Cardiac septum (tissue), 1 donor: ENCODE data around the gene SELP. TPM values are rescaled to one million over a fixed set of nuclear protein-coding genes. Genes with fewer than 3 reads are reported as not detected.

Experiments used
- DNase-seq: peaks from one replicate; pipeline ENCODE4 v3.0.0-alpha.2; 2020; ENCODE audit warnings: low spot score
- intact Hi-C: fragments of 100-400 bp; cut with DNase I; formaldehyde crosslinking; loops from one replicate; pipeline ENCODE4 v1.14.0; 2022
- total RNA-seq: library from RNA; stranded (reverse); fragmentation: NEBNext Ultra II Directional; extraction: Animal tissue kit (Norgen Biotek cat#: 25700); gene quantifications from one replicate; pipeline ENCODE4 v1.2.1, GENCODE V29; 2021
- donor health status: DM: no; HTN: no; CAD: no.

SELP gene
- total RNA-seq, 1 donor from 2014 or later = 10.6 TPM

DNA sequence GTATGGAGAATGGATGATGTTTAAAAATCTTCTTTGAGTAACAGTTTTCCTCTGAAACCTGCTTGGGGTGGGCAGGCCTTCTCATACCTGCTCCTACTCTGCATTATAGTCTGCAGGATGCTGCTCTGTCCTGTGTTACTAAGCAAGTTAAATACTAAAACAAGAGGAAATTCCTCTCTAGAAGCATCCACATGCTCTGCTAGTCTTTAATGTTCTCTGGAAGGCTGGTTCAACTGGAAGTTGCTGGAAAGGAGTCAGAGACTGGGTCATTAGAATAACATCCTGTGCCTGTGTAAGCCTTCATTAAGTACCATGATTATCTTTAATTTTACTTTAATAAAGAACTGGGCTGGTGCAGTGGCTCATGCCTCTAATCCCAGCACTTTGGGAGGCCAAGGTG is 5.8 kb downstream of the SELP start:
- intact Hi-C loops = no loop called here
- no peak for DNase-seq

- DNase-seq = no peak
- intact Hi-C loops = no loop called here
Measured at GRCh38 chr1:169623132-169623926, 6.6 kb downstream of the SELP start.

GRCh38 chr1:169620565-169620964 is 9.4 kb downstream of the SELP start:
- intact Hi-C loops = no loop called here

GRCh38 chr1:169618367-169618766 is 11.6 kb downstream of the SELP start:
- no peak for DNase-seq
- intact Hi-C loops = no loop called here

More at GRCh38 chr1:169620565-169620964, 9.4 kb downstream of the SELP start:
- no peak for DNase-seq

DNA sequence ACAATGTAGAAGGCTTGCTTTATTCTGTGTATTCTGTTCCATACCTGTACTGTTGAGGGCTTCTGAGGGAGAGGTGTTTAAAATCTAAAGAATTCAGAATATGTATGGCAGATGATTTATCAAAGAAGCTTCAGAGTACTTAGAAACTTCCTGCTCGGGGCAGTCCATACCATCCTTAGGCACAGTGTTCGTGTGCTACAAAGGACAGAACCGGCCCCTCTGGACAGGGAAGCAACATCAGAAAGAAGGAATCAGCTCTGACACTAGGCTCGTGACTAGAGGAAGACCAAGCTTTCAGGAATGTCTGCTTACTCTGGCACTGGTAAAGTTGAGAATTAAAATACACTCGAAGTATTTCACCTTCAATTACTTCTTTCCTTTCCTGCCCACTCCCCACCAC is 14.1 kb downstream of the SELP start:
- intact Hi-C loops = no loop called here
- no peak for DNase-seq

- no peak for DNase-seq
- intact Hi-C loops = no loop called here
Measured at GRCh38 chr1:169610858-169611257, 19.1 kb downstream of the SELP start.

DNA sequence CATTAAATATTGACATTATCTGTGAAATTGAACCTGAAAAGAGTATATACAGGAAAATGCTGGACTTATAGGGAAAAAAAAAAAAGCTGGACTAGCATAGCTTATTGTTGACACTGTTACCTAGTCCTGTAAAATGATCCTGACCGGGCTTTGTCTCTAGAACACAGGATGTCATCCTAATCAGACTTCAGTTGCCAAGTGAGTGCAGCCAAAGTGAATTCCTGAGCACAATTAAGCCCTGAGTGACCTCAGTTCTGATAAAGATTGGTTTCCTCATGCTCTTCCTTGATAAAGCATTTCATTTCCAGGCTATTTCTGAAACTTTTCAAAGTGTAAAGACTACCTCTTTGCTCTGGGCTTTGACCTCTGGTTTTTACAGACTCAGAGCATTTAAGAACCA is 19.8 kb downstream of the SELP start:
- DNase-seq = no peak
- intact Hi-C loops = no loop called here

DNA sequence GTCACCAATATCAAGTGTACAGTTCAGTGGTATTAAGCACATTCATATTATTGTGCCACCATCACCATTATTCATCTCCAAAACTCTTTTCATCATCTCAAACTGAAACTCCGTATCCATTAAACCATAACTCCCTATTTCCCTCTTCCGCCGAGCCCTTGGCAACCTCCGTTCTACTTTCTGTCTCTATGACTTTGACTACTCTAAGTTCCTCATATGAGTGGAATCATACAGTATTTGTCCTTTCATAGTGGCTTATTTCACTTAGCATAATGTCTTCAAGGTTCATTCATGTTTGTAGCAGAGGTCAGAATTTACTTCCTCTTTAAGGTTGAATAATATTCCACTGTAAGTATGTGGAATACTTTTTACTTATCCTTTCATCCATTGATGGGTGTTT is 21.7 kb downstream of the SELP start:
- intact Hi-C loops = no loop called here
- no peak for DNase-seq

- intact Hi-C loops = loop anchor here (5.0 kb wide), 1 partner anchor 107 kb away; the partner anchor contains the start of gene SELL
- DNase-seq = peak; percentile 86
Measured at GRCh38 chr1:169604781-169605560, 25.0 kb downstream of the SELP start.

- intact Hi-C loops = loop anchor here (2.0 to 5.0 kb wide), 2 partner anchors 111 to 208 kb away; partner anchors contain the start of gene SELL
- DNase-seq = no peak
Measured at GRCh38 chr1:169601096-169601881, 28.6 kb downstream of the SELP start.

- no peak for DNase-seq
- intact Hi-C loops = no loop called here
Measured at GRCh38 chr1:169595764-169596711, 33.9 kb downstream of the SELP start.

DNA sequence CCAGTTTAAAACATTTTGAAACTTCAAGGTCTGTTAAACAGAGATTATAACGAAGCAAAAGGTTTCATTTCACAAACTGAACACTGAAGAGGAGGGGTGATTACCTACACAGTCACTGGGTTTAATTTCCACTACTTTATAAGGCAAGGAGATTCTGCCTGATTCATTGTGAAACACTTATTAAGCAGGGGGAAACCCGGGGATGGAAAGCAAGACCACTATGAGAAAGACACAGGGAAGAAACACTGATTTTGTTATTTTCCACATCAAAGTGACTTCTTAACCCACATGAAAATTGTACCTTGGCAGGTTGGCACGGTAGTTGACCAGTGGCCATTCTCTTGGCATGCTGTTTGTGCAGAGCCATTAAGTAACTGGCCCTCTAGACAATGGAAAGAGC is 35.5 kb downstream of the SELP start:
- intact Hi-C loops = no loop called here
- DNase-seq = no peak

- intact Hi-C loops = no loop called here
- no peak for DNase-seq
Measured at GRCh38 chr1:169590932-169591331, 39.0 kb downstream of the SELP start.

DNA sequence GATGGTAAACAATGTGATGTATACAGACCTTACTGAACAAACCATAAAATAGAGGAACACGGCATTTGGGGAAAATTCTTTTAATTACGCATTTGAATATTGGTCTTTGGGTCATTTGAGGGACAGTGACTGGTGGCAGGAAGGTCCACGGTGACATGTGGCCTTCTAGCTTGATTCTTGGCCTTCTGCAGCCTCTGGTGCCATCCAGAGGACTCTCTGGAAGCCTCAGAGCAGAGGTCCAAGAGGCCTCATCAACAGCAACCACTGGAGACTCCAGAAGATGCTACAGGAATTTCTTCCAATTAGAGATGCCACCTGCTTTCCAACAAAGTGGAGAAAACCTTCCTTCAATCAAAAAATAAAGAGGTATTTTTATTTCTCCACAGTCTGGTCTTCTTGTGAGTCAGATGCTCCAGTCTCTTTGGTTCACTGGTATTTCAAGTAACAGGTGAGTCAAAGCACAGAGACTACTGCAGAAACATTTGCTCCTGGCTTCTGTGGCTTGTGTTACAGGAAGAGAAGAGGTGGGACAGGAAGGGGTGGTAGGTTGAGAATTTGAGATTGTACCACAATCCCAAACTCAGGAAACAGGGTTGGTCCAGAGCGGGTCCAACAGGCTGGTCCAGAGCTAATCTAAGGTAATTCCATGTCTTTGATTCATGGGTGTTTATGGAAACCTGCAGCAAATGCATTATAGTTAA is 41.0 kb downstream of the SELP start:
- no peak for DNase-seq
- intact Hi-C loops = no loop called here

DNA sequence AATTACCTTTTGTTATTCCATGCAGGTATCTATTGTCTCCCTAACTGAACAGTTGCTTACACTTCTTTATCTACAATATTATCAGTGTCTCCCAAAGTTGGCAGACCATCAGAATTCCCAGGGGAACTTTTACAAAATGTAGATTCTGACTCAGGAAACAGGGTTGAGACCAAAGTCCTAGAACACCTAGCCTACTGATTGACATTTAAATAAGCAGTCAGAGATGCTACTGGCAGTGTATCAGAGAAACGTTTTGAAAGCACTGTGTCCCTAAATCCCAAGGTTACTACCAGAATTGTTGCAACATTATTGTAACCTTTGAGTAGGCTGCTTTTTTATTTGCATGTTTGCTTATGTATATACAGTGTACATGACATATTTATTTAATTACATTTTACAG is 41.8 kb downstream of the SELP start:
- intact Hi-C loops = no loop called here
- no peak for DNase-seq

DNA sequence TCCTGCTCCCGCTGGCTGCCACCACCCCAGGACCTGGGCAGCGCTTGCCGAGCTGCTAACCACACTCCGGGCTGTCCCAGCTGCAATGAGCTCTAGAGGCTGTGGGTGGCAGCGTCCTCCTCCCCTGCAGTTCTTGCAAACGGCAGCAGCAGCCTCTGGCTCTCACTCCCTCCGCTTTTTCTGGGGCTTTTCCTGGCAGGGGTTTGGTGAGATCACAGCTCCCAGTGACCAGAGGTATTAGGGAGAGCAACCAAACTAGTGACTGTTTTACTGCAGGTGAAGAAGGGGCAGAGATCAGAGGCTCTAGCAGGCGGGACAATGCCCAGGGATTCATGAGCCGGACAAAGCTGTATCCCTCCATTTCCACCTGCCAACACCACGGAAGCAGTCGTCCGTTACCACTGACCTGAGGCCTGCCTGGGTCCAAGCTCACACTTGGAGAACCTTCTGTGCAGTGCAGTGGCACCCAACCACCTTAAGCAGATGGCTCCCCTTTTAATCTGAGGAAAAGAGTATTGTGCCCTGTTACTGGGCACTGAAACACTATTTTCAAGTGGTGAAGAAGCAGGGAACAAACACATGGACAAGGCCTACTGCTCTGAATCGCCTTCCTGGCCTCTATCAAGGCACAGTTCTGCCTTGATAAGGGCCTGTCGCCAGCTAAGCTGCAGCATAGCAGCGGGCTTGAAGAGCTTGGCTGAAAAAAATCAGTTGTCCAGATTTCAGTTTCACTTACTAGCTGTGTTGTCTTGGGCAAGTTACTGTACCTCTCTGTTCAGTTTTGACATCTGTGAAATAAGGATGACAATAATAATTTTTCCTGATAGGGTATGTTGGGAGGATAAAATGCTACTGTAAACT is 43.3 kb downstream of the SELP start, which contains the start of gene F5:
F5 (minus strand) TSS at position 87 of the 861 bp plus-strand sequence. CDS start 95 bp downstream, outside the sequence.
- DNase-seq = peak; percentile 89
- intact Hi-C loops = no loop called here

DNA sequence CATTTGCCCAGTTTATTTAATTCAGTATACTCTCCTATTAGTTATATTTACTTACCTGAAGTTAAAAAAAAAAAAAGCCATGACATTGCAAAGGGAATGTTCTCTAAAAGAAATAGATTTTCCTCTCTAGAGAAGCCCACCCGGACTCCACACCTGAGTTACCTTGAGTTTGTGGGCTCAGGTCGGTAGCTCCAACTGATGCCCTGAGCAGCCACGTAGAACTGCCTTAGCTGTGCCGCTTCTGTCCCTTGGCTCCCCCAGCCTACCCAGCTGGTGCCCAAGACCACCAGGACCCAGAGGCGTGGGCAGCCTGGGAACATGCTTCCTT is 43.9 kb downstream of the SELP start:
- DNase-seq = no peak
- intact Hi-C loops = no loop called here
